ENCODE results near the gene NUP93. TPM values are rescaled to one million over a fixed set of nuclear protein-coding genes. Genes with fewer than 3 reads are reported as not detected.
"Not testable (repeated sequence)": the region's sequence is repeated elsewhere in the genome, so short reads cannot be mapped to it uniquely, and the experiment has no call there.

NUP93 gene
- total RNA-seq, 1 donor from 2014 or later: 111 TPM

DNA sequence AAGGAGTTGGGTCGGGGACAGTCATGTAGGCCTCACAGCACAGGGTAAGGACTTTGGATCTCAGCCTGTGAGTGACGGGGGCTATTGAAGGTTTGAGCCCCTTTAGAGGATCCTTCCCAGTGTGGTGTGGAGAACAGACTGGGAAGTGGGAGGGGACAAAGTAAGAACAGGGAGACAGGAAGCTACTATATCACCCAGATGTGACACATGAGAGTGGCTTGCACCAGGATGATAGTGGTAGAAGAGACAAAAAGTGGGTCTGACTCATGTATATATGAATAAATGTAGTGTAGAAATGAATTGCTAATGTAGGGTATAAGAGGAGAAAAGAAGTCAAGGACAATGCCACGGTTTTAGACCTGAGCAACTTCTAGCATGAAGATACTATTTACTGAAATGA, 4.5 kb downstream of the NUP93 start:
- no peaks in the 10 kb centered on the region for H3K9me3 Mint-ChIP-seq
- ATAC-seq (ENCODE audit: low read depth) (no peak), DNase-seq (no peak)
- H3K4me1 Mint-ChIP-seq: peaks cover 19% of the 10 kb centered on the region
- H3K4me3 Mint-ChIP-seq: no peak overlapping the region
- intact Hi-C loops (cut with micrococcal nuclease): loop anchor here (5.0 kb wide), 1 partner anchor 513 kb away; the partner anchor contains the start of gene ARL2BP
- no peak for TF ChIP-seq CTCF (IDR thresholded peaks at IDR 0.05)
- no peak overlapping the region for H3K27ac Mint-ChIP-seq
- peaks cover 17% of the 10 kb centered on the region for H3K36me3 Mint-ChIP-seq (ENCODE audit: low read depth)
- no peaks in the 10 kb centered on the region for H3K27me3 Mint-ChIP-seq
- ChIA-PET CTCF (no interaction called here), POLR2A (no interaction called here)

GRCh38 chr16:56736476-56736875, 6.5 kb downstream of the NUP93 start:
- peaks cover 12% of the 10 kb centered on the region for H3K36me3 Mint-ChIP-seq (ENCODE audit: low read depth)
- H3K27ac Mint-ChIP-seq: no peak overlapping the region
- no peak for ATAC-seq (ENCODE audit: low read depth)
- ChIA-PET CTCF (no interaction called here), POLR2A (no interaction called here)
- no peak for DNase-seq
- intact Hi-C loops (cut with micrococcal nuclease): no loop called here
- no peak for TF ChIP-seq CTCF (IDR thresholded peaks at IDR 0.05)
- H3K9me3 Mint-ChIP-seq: no peaks in the 10 kb centered on the region
- H3K4me1 Mint-ChIP-seq: peaks cover 8% of the 10 kb centered on the region
- no peak overlapping the region for H3K4me3 Mint-ChIP-seq
- H3K27me3 Mint-ChIP-seq: no peaks in the 10 kb centered on the region

DNA sequence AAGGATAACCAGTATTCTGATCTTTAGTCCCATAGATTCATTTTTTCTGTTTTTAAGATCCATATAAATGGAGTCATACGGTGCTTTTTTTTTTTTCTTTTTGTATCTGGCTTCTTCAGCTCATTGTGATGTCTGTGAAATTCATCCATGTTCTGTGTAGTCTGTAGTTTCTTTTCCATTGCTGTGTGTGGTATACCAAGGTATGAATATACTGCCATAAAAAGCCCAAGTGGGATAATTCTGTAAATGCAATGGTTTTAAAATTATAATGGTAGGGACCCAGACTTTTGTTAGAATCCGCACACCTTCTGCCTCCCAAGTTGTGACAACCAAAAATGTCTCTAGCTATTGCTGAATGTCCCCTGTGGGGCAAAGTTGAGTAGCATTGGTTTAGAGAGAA, 7.6 kb downstream of the NUP93 start:
- TF ChIP-seq CTCF (IDR thresholded peaks at IDR 0.05): no peak
- ChIA-PET CTCF (no interaction called here), POLR2A (no interaction called here)
- intact Hi-C loops (cut with micrococcal nuclease): no loop called here
- H3K27me3 Mint-ChIP-seq: no peaks in the 10 kb centered on the region
- DNase-seq (no peak), ATAC-seq (ENCODE audit: low read depth) (no peak)
- H3K9me3 Mint-ChIP-seq: no peaks in the 10 kb centered on the region
- no peak overlapping the region for H3K27ac Mint-ChIP-seq
- peaks cover 12% of the 10 kb centered on the region for H3K36me3 Mint-ChIP-seq (ENCODE audit: low read depth)
- H3K4me1 Mint-ChIP-seq: peaks cover 8% of the 10 kb centered on the region
- H3K4me3 Mint-ChIP-seq: no peak overlapping the region

DNA sequence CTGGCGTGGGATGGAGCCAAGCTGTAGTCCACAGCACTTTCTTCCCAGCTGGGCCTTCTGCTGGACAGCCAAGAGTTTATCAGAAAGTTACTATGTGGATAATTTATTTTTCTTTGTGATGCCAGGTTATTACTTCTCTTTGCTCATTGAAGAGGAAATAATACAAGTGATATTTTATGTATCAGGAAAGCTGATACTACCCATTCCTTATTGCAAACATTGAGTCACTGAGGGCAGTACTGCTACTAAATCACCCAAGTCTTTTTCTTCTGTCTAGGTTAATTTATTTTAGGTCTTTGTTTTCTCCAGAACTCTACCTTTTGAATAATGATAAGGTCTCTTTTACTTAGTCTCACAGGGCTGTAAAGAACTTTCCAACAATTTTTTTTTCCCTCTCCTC, 8.3 kb downstream of the NUP93 start:
- no peaks in the 10 kb centered on the region for H3K9me3 Mint-ChIP-seq
- peaks cover 12% of the 10 kb centered on the region for H3K36me3 Mint-ChIP-seq (ENCODE audit: low read depth)
- intact Hi-C loops (cut with micrococcal nuclease): no loop called here
- peaks cover 8% of the 10 kb centered on the region for H3K4me1 Mint-ChIP-seq
- H3K27ac Mint-ChIP-seq: no peak overlapping the region
- H3K27me3 Mint-ChIP-seq: no peaks in the 10 kb centered on the region
- DNase-seq: no peak
- POLR2A ChIA-PET: no interaction called here
- no peak for ATAC-seq (ENCODE audit: low read depth)
- H3K4me3 Mint-ChIP-seq: no peak overlapping the region
- TF ChIP-seq CTCF (IDR thresholded peaks at IDR 0.05): no peak
- CTCF ChIA-PET: no interaction called here

GRCh38 chr16:56739378-56739777, 9.4 kb downstream of the NUP93 start:
- intact Hi-C loops (cut with micrococcal nuclease); ATAC-seq (ENCODE audit: low read depth); H3K27ac Mint-ChIP-seq; H3K4me3 Mint-ChIP-seq; H3K27me3 Mint-ChIP-seq; CTCF ChIA-PET; H3K4me1 Mint-ChIP-seq; DNase-seq; H3K9me3 Mint-ChIP-seq; POLR2A ChIA-PET: not testable (repeated sequence)
- peaks cover 12% of the 10 kb centered on the region for H3K36me3 Mint-ChIP-seq (ENCODE audit: low read depth)

DNA sequence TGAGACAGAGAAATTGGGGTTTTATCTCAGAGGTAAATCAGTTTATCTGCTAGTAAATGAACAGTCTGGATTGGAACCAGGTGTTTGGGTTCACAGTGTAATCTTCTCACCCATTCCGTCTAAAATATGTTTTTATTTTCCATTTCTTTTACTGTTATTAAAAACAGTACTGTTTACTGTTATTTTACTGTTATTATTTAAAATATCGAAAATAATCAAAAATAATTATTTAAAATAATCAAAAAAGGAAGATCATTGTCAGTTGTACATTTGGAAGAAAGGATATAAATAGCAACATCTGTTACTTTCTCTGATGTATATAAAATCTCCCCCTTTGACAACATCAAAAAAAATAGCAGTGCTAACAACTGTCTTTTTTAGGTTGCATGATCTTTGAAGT, 11.5 kb downstream of the NUP93 start:
- no peak for TF ChIP-seq CTCF (IDR thresholded peaks at IDR 0.05)
- CTCF ChIA-PET: no interaction called here
- no peak overlapping the region for H3K27ac Mint-ChIP-seq
- ATAC-seq (ENCODE audit: low read depth) (no peak), DNase-seq (no peak)
- peaks cover 7% of the 10 kb centered on the region for H3K4me1 Mint-ChIP-seq
- intact Hi-C loops (cut with micrococcal nuclease): no loop called here
- H3K4me3 Mint-ChIP-seq: no peak overlapping the region
- H3K9me3 Mint-ChIP-seq: no peaks in the 10 kb centered on the region
- H3K27me3 Mint-ChIP-seq: no peaks in the 10 kb centered on the region
- H3K36me3 Mint-ChIP-seq (ENCODE audit: low read depth): peaks cover 10% of the 10 kb centered on the region
- POLR2A ChIA-PET: no interaction called here
